Smooth muscle cell (in vitro differentiated cells): ENCODE measurements around the gene SGIP1. TPM values are rescaled to one million over a fixed set of nuclear protein-coding genes. Genes with fewer than 3 reads are reported as not detected.

Source experiments
- DNase-seq: peaks from one replicate; lab custom pipeline; 2025; ENCODE audit not compliant: unreplicated experiment; lab: John Stamatoyannopoulos, UW
- H2AFZ ChIP-seq: fragments of 200-600 bp; sonication (generic); 2 replicates; pipeline ENCODE4 v1.6.0; 2016; ENCODE audit warnings: antibody characterized with exemption, low read depth, mild to moderate bottlenecking
- H3F3A ChIP-seq: fragments of 200-600 bp; sonication (generic); 2 replicates; pipeline ENCODE4 v1.6.0; 2017; ENCODE audit warnings: antibody characterized with exemption, low read depth
- H3K27ac ChIP-seq: fragments of 200-600 bp; sonication (generic); 2 replicates; pipeline ENCODE4 v1.5.1; 2016; ENCODE audit warnings: low read depth, mild to moderate bottlenecking
- H3K27me3 ChIP-seq: fragments of 200-600 bp; sonication (generic); 2 replicates; pipeline ENCODE4 v1.6.1; 2016; ENCODE audit warnings: low read depth, mild to moderate bottlenecking
- H3K36me3 ChIP-seq: fragments of 200-600 bp; sonication (generic); 2 replicates; pipeline ENCODE4 v1.5.1; 2016; ENCODE audit warnings: low read depth
- H3K4me1 ChIP-seq: fragments of 200-600 bp; sonication (generic); 2 replicates; pipeline ENCODE4 v1.5.1; 2016; ENCODE audit warnings: low read depth
- H3K4me2 ChIP-seq: fragments of 200-600 bp; sonication (generic); 2 replicates; pipeline ENCODE4 v1.6.0; 2016; ENCODE audit warnings: mild to moderate bottlenecking
- H3K4me3 ChIP-seq: fragments of 200-600 bp; sonication (generic); 2 replicates; pipeline ENCODE4 v1.5.1; 2016; ENCODE audit warnings: mild to moderate bottlenecking
- H3K79me2 ChIP-seq: fragments of 200-600 bp; sonication (generic); 2 replicates; pipeline ENCODE4 v1.6.0; 2016; ENCODE audit warnings: low read depth, mild to moderate bottlenecking
- H3K9ac ChIP-seq: fragments of 200-600 bp; sonication (generic); 2 replicates; pipeline ENCODE4 v1.6.0; 2016; ENCODE audit warnings: low read depth
- H3K9me3 ChIP-seq: fragments of 200-600 bp; sonication (generic); replicated peaks from 2 replicates; pipeline ENCODE4 v1.5.1; 2016; ENCODE audit warnings: low read depth
- H4K20me1 ChIP-seq: fragments of 200-600 bp; sonication (generic); 2 replicates; pipeline ENCODE4 v1.6.0; 2016; ENCODE audit warnings: low read depth
- CTCF ChIP-seq: fragments of 200-600 bp; sonication (generic); IDR thresholded peaks from 2 replicates; pipeline ENCODE4 v1.5.1; 2017; ENCODE audit warnings: borderline replicate concordance, mild to moderate bottlenecking, antibody characterized with exemption; ENCODE audit not compliant: insufficient read depth, poor library complexity, severe bottlenecking
- WGBS: methylation state at CpG from one replicate; pipeline ENCODE4 v1.1.7; 2016; ENCODE audit warnings: low lambda C conversion rate; 5-methylcytosine and 5-hydroxymethylcytosine counted together
- polyA plus RNA-seq: library from polyadenylated mRNA; unstranded; fragments of >200 nt; fragmentation: Nextera tagmentation; extraction: Ambion mirVana; gene quantifications from 2 replicates; pipeline ENCODE4 v1.2.1, GENCODE V29; 2016
- total RNA-seq: library from RNA; depleted of rRNA; stranded (reverse); fragments of >200 nt; gene quantifications from 2 replicates; pipeline ENCODE4 v1.2.3, GENCODE V29; 2014

SGIP1 gene
- total and polyA plus RNA-seq, 2 experiments from 2014 or later: 0.89 to 3.5 TPM

- DNase-seq: no peak
- H2AFZ ChIP-seq: no peak overlapping the region
- peaks cover 6% of the 10 kb centered on the region for H3F3A ChIP-seq
- no peak overlapping the region for H3K4me3 ChIP-seq
- H3K9ac ChIP-seq: no peak overlapping the region
- H3K4me2 ChIP-seq: no peak overlapping the region
- H3K9me3 ChIP-seq: no peaks in the 10 kb centered on the region
- H3K27me3 ChIP-seq: no peaks in the 10 kb centered on the region
- 94% methylated on average over 1 of the region's 1 CpG for WGBS
- no peak overlapping the region for H3K27ac ChIP-seq
- H4K20me1 ChIP-seq: no peaks in the 10 kb centered on the region
- peaks cover 4% of the 10 kb centered on the region for H3K4me1 ChIP-seq
- H3K79me2 ChIP-seq: no peaks in the 10 kb centered on the region
- TF ChIP-seq CTCF: no peak
- H3K36me3 ChIP-seq: no peaks in the 10 kb centered on the region
Measured at GRCh38 chr1:66525086-66525485, 8.9 kb upstream of the SGIP1 start.

- H4K20me1 ChIP-seq: no peaks in the 10 kb centered on the region
- WGBS: 69% methylated on average over 1 of the region's 1 CpG
- peaks cover 2% of the 10 kb centered on the region for H3F3A ChIP-seq
- peaks cover 4% of the 10 kb centered on the region for H3K4me1 ChIP-seq
- no peak for DNase-seq
- H2AFZ ChIP-seq: no peak overlapping the region
- H3K36me3 ChIP-seq: no peaks in the 10 kb centered on the region
- no peaks in the 10 kb centered on the region for H3K79me2 ChIP-seq
- no peak for TF ChIP-seq CTCF
- H3K27me3 ChIP-seq: no peaks in the 10 kb centered on the region
- no peaks in the 10 kb centered on the region for H3K9me3 ChIP-seq
- no peak overlapping the region for H3K4me2 ChIP-seq
- H3K9ac ChIP-seq: no peak overlapping the region
- no peak overlapping the region for H3K4me3 ChIP-seq
- no peak overlapping the region for H3K27ac ChIP-seq
Measured at GRCh38 chr1:66526036-66526435, 7.9 kb upstream of the SGIP1 start.

- Histone ChIP-seq H3K4me1 (peaks cover 4% of the 10 kb centered on the region), H3K27me3 (peaks cover 2% of the 10 kb centered on the region), H4K20me1 (no peaks in the 10 kb centered on the region), H3K9ac (no peak overlapping the region), H3K36me3 (no peaks in the 10 kb centered on the region), H3F3A (no peaks in the 10 kb centered on the region), H3K27ac (no peak overlapping the region), H3K79me2 (no peaks in the 10 kb centered on the region), H2AFZ (no peak overlapping the region), H3K4me3 (no peak overlapping the region), H3K9me3 (no peaks in the 10 kb centered on the region), H3K4me2 (no peak overlapping the region)
- WGBS: 93% methylated on average over 2 of the region's 2 CpGs
- DNase-seq: no peak
- TF ChIP-seq CTCF: no peak
Measured at GRCh38 chr1:66526991-66527390, 7.0 kb upstream of the SGIP1 start.

- Histone ChIP-seq H3K9me3 (no peaks in the 10 kb centered on the region), H3F3A (peaks cover 3% of the 10 kb centered on the region), H3K9ac (no peak overlapping the region), H3K27ac (no peak overlapping the region), H3K4me1 (peaks cover 6% of the 10 kb centered on the region), H4K20me1 (no peaks in the 10 kb centered on the region), H2AFZ (no peak overlapping the region), H3K36me3 (no peaks in the 10 kb centered on the region), H3K27me3 (peaks cover 9% of the 10 kb centered on the region), H3K4me2 (no peak overlapping the region), H3K4me3 (no peak overlapping the region), H3K79me2 (no peaks in the 10 kb centered on the region)
- DNase-seq: no peak
- 69% methylated on average over 2 of the region's 2 CpGs for WGBS
- TF ChIP-seq CTCF: no peak
Measured at GRCh38 chr1:66527686-66528085, 6.3 kb upstream of the SGIP1 start.
